Measurements from ENCODE around the gene TMEM179B. TPM values are rescaled to one million over a fixed set of nuclear protein-coding genes. Genes with fewer than 3 reads are reported as not detected.

TMEM179B gene
- total RNA-seq, 2 donors from 2014 or later, result 30.5 to 31.1 TPM

- ATAC-seq (peak in 1 of 2 donors; percentile 6), DNase-seq (ENCODE audit: low spot score) (no peak)
Measured at GRCh38 chr11:62832336-62833234, 45.4 kb downstream of the TMEM179B start, which contains the start of gene TEX54. Gene TEX54 (minus strand): TSS chr11:62832841.

GRCh38 chr11:62835336-62835735 is 48.1 kb downstream of the TMEM179B start:
- no peaks in the 10 kb centered on the region for H3K27me3 Mint-ChIP-seq
- H3K4me1 Mint-ChIP-seq (ENCODE audit: low read depth in 2 of 2), result peaks cover 43 to 46% of the 10 kb centered on the region in 2 donors
- ATAC-seq, result no peak
- no peaks in the 10 kb centered on the region for H3K9me3 Mint-ChIP-seq
- no peak for DNase-seq (ENCODE audit: low spot score)
- no peak overlapping the region for H3K4me3 Mint-ChIP-seq
- H3K36me3 Mint-ChIP-seq, result peaks cover 10% of the 10 kb centered on the region
- H3K27ac Mint-ChIP-seq, result no peak overlapping the region

More at GRCh38 chr11:62832336-62833234, 45.4 kb downstream of the TMEM179B start, which contains the start of gene TEX54:
- Mint-ChIP-seq H3K4me1 (ENCODE audit: low read depth in 2 of 2) (peaks cover 28 to 38% of the 10 kb centered on the region in 2 donors), H3K27me3 (no peaks in the 10 kb centered on the region), H3K9me3 (no peaks in the 10 kb centered on the region), H3K36me3 (peaks cover 8% of the 10 kb centered on the region), H3K4me3 (peak within 1 kb of the TSS; percentile 94), H3K27ac (peak within 1 kb of the TSS; percentile 94 to 95)

GRCh38 chr11:62839050-62839945 is 52.1 kb downstream of the TMEM179B start, which contains the start of gene WDR74:
Gene WDR74 (minus strand): TSS chr11:62839590. CDS start chr11:62839570, 20 bp downstream.
- Mint-ChIP-seq H3K27me3 (no peaks in the 10 kb centered on the region), H3K9me3 (no peaks in the 10 kb centered on the region), H3K4me3 (no peak within 1 kb of the TSS), H3K36me3 (peaks cover 10% of the 10 kb centered on the region), H3K4me1 (ENCODE audit: low read depth in 2 of 2) (peaks cover 29 to 31% of the 10 kb centered on the region in 2 donors), H3K27ac (no peak within 1 kb of the TSS)
- ATAC-seq (peak; percentile 57 to 62), DNase-seq (ENCODE audit: low spot score) (peak; percentile 91)

Other genes starting within 250 kb of the TMEM179B start
- 10 to 100 TPM; 49.2 to 60.0 TPM for gene AHNAK, start 240.6 kb upstream of the TMEM179B start, total RNA-seq
- 1,000 to 10,000 TPM in 1 of 2 donors, 100 to 1,000 TPM in 1; 898 to 1,016 TPM for gene EEF1G, start 213.5 kb upstream of the TMEM179B start, total RNA-seq
- gene TUT1, start 195.9 kb upstream of the TMEM179B start, total RNA-seq, result 10 to 100 TPM; 24.1 to 35.7 TPM
- gene MTA2, start 185.5 kb upstream of the TMEM179B start, total RNA-seq, result 100 to 1,000 TPM; 234 to 259 TPM
- gene EML3, start 174.6 kb upstream of the TMEM179B start, total RNA-seq, result 100 to 1,000 TPM; 122 to 205 TPM
- 1 to 10 TPM; 4.5 to 4.6 TPM for gene ROM1, start 174.1 kb upstream of the TMEM179B start, total RNA-seq
- gene B3GAT3, start 165.4 kb upstream of the TMEM179B start, total RNA-seq, result 10 to 100 TPM; 72.8 to 98.7 TPM
- gene GANAB, start 140.8 kb upstream of the TMEM179B start, total RNA-seq, result 100 to 1,000 TPM; 269 to 297 TPM
- 10 to 100 TPM; 33.2 to 42.3 TPM for gene INTS5, start 134.1 kb upstream of the TMEM179B start, total RNA-seq
- 100 to 1,000 TPM; 131 to 149 TPM for gene C11orf98, start 122.2 kb upstream of the TMEM179B start, total RNA-seq
- gene CSKMT, start 122.1 kb upstream of the TMEM179B start, total RNA-seq, result 100 to 1,000 TPM in 1 of 2 donors, 10 to 100 TPM in 1; 30.0 to 121 TPM
- gene UQCC3, start 115.7 kb upstream of the TMEM179B start, total RNA-seq, result 1 to 10 TPM; 6.1 to 8.8 TPM
- gene LBHD1, start 115.1 kb upstream of the TMEM179B start, total RNA-seq, result 10 to 100 TPM; 20.9 to 33.7 TPM
- gene UBXN1, start 108.3 kb upstream of the TMEM179B start, total RNA-seq, result 100 to 1,000 TPM in 1 of 2 donors, 10 to 100 TPM in 1; 91.1 to 124 TPM
- gene LRRN4CL, start 97.9 kb upstream of the TMEM179B start, total RNA-seq, result under 1 TPM; 0.36 to 0.52 TPM
- 10 to 100 TPM; 18.7 to 38.3 TPM for gene BSCL2, start 80.0 kb upstream of the TMEM179B start, total RNA-seq
- not detected for gene GNG3, start 79.7 kb upstream of the TMEM179B start, total RNA-seq
- gene HNRNPUL2, start 59.9 kb upstream of the TMEM179B start, total RNA-seq, result 10 to 100 TPM; 54.6 to 55.5 TPM
- gene TTC9C, start 58.9 kb upstream of the TMEM179B start, total RNA-seq, result 10 to 100 TPM; 36.8 to 39.4 TPM
- 1 to 10 TPM; 6.5 to 8.1 TPM for gene ZBTB3, start 33.2 kb upstream of the TMEM179B start, total RNA-seq
- 100 to 1,000 TPM in 1 of 2 donors, 10 to 100 TPM in 1; 93.3 to 127 TPM for gene POLR2G, start 25.8 kb upstream of the TMEM179B start, total RNA-seq
- gene TAF6L, start 16.0 kb upstream of the TMEM179B start, total RNA-seq, result 10 to 100 TPM; 13.9 to 34.1 TPM
- gene TMEM223, start 4.6 kb downstream of the TMEM179B start, total RNA-seq, result 10 to 100 TPM; 13.0 to 20.1 TPM
- 100 to 1,000 TPM; 108 to 145 TPM for gene NXF1, start 18.0 kb downstream of the TMEM179B start, total RNA-seq
- 10 to 100 TPM; 32.0 to 53.4 TPM for gene STX5, start 44.6 kb downstream of the TMEM179B start, total RNA-seq
- 1 to 10 TPM in 1 of 2 donors, not detected in 1; 1.0 TPM for gene TEX54, start 45.4 kb downstream of the TMEM179B start, total RNA-seq
- 100 to 1,000 TPM in 1 of 2 donors, 10 to 100 TPM in 1; 90.4 to 136 TPM for gene WDR74, start 52.2 kb downstream of the TMEM179B start, total RNA-seq
- gene SLC3A2, start 93.5 kb downstream of the TMEM179B start, total RNA-seq, result 100 to 1,000 TPM; 234 to 307 TPM
- gene CHRM1, start 134.0 kb downstream of the TMEM179B start, total RNA-seq, result not detected
- not detected for gene SLC22A6, start 197.6 kb downstream of the TMEM179B start, total RNA-seq
- gene SLC22A8, start 228.4 kb downstream of the TMEM179B start, total RNA-seq, result not detected